CD4-positive, alpha-beta T cell (primary cell): Measurements from ENCODE around the gene RBSN. TPM values are rescaled to one million over a fixed set of nuclear protein-coding genes. Genes with fewer than 3 reads are reported as not detected.
A peak's percentile ranks its signal among the peaks of the same experiment; 100 is the strongest.

ENCODE experiments used
- ATAC-seq: fragments of 200-7000 bp; cut with Tn5 transposase; one replicate; pipeline ENCODE4 v1.10.0; 2022; ENCODE audit warnings: mild to moderate bottlenecking; ENCODE audit not compliant: poor library complexity
- CTCF ChIA-PET: fragments of 350-600 bp; sonication (Branson Sonifier 250); formaldehyde crosslinking; loops from one replicate; lab custom pipeline; 2021; ENCODE audit warnings: antibody characterized with exemption, inconsistent platforms; lab: Charles Lee
- POLR2A ChIA-PET: fragments of 350-600 bp; sonication (Branson Sonifier 250); formaldehyde crosslinking; loops from one replicate; lab custom pipeline; 2021; ENCODE audit warnings: antibody characterized with exemption, inconsistent platforms; lab: Charles Lee
- DNase-seq, 14 experiments: peaks; one replicate each; pipeline ENCODE4 v3.0.0-alpha.2; 2013 to 2020; ENCODE audit warnings: mixed read lengths in 2 of 14
- H3K27ac ChIP-seq, 2 donors: one replicate each; pipeline versions ENCODE4 v1.5.1 to v1.7.0; 2013; ENCODE audit warnings: low read length in 2 of 2, low read depth in 1 of 2, mild to moderate bottlenecking in 1 of 2
- H3K27me3 ChIP-seq, 2 experiments: 1 replicate in 1 of 2; 2 replicates in 1 of 2; pipeline versions ENCODE4 v1.6.1 to v1.7.0; 2013; ENCODE audit warnings: low read length in 2 of 2, control low read depth in 1 of 2, mild to moderate bottlenecking in 1 of 2, moderate library complexity in 1 of 2; ENCODE audit not compliant: insufficient read depth in 2 of 2, control insufficient read depth in 1 of 2
- H3K36me3 ChIP-seq: one replicate; pipeline ENCODE4 v1.6.1; 2013; ENCODE audit warnings: low read length, control low read depth; ENCODE audit not compliant: insufficient read depth
- H3K4me1 ChIP-seq: one replicate; pipeline ENCODE4 v1.6.1; 2013; ENCODE audit warnings: low read length, control low read depth; ENCODE audit not compliant: insufficient read depth
- H3K4me3 ChIP-seq: one replicate; pipeline ENCODE4 v1.5.1; 2013; ENCODE audit warnings: mild to moderate bottlenecking, low read length, moderate library complexity
- H3K9me3 ChIP-seq, 2 experiments: 1 replicate in 1 of 2; 2 replicates in 1 of 2; pipeline versions ENCODE4 v1.6.1 to v1.7.0; 2013; ENCODE audit warnings: low read length in 2 of 2, mild to moderate bottlenecking in 2 of 2, control low read depth in 1 of 2, moderate library complexity in 1 of 2; ENCODE audit not compliant: control insufficient read depth in 1 of 2, insufficient read depth in 1 of 2
- H3K27ac Mint-ChIP-seq: one replicate; pipeline ENCODE4 v1.8.0; 2020; ENCODE audit warnings: mixed read lengths
- H3K27me3 Mint-ChIP-seq: one replicate; pipeline ENCODE4 v1.8.0; 2021; ENCODE audit warnings: mixed read lengths
- H3K36me3 Mint-ChIP-seq: one replicate; pipeline ENCODE4 v1.8.0; 2021; ENCODE audit warnings: low read depth, mixed read lengths
- H3K4me1 Mint-ChIP-seq: one replicate; pipeline ENCODE4 v1.8.0; 2021; ENCODE audit warnings: low read depth, mixed read lengths
- H3K4me3 Mint-ChIP-seq: one replicate; pipeline ENCODE4 v1.8.0; 2020; ENCODE audit warnings: mild to moderate bottlenecking, mixed read lengths
- H3K9me3 Mint-ChIP-seq: one replicate; pipeline ENCODE4 v1.8.0; 2020; ENCODE audit warnings: mixed read lengths
- intact Hi-C, 2 experiments: fragments of 100-400 bp; cut with DNase I in 1 of 2; cut with micrococcal nuclease in 1 of 2; formaldehyde crosslinking; loops; one replicate each; pipeline versions ENCODE4 v1.15.1 to v1.9.0; 2023 to 2025; cut with DNase I, micrococcal nuclease
- total RNA-seq, 174 experiments: library from RNA in 2 of 174; stranded (reverse) in 2 of 174; gene quantifications; one replicate each; pipeline ENCODE4 v1.2.3 and lab custom pipeline; 2021 to 2026
- TF ChIP-seq, protein P1 (sequence below): fragments of 200-600 bp; IDR thresholded peaks from one replicate; pipeline ENCODE4 v1.8.0; 2022; ENCODE audit warnings: antibody characterized with exemption, mild to moderate bottlenecking

RBSN gene
- total RNA-seq, 2 experiments from 2014 or later, result 57.2 to 57.9 TPM

GRCh38 chr3:15064299-15064834 lies 34.6 kb downstream of the RBSN start:
- Histone ChIP-seq H3K27ac (peak overlapping the region; percentile 61 to 77), H3K4me3 (peak overlapping the region; percentile 88), H3K4me1 (peaks cover 32% of the 10 kb centered on the region), H3K27me3 (no peaks in the 10 kb centered on the region), H3K36me3 (peaks cover 3% of the 10 kb centered on the region), H3K9me3 (no peaks in the 10 kb centered on the region)
- TF ChIP-seq, protein P1, sequence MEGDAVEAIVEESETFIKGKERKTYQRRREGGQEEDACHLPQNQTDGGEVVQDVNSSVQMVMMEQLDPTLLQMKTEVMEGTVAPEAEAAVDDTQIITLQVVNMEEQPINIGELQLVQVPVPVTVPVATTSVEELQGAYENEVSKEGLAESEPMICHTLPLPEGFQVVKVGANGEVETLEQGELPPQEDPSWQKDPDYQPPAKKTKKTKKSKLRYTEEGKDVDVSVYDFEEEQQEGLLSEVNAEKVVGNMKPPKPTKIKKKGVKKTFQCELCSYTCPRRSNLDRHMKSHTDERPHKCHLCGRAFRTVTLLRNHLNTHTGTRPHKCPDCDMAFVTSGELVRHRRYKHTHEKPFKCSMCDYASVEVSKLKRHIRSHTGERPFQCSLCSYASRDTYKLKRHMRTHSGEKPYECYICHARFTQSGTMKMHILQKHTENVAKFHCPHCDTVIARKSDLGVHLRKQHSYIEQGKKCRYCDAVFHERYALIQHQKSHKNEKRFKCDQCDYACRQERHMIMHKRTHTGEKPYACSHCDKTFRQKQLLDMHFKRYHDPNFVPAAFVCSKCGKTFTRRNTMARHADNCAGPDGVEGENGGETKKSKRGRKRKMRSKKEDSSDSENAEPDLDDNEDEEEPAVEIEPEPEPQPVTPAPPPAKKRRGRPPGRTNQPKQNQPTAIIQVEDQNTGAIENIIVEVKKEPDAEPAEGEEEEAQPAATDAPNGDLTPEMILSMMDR, result no peak
- Mint-ChIP-seq H3K9me3 (no peaks in the 10 kb centered on the region), H3K27me3 (no peaks in the 10 kb centered on the region), H3K4me1 (peaks cover 32% of the 10 kb centered on the region), H3K4me3 (peak overlapping the region; percentile 98), H3K36me3 (peaks cover 27% of the 10 kb centered on the region), H3K27ac (peak overlapping the region; percentile 92)
- ATAC-seq (peak; percentile 11), DNase-seq (peak in 6 of 14 experiments; percentile 3 to 40 (median 14))
- CTCF ChIA-PET, result interaction anchor here (1.1 to 2.1 kb wide), 2 partner anchors 13 to 26 kb away, joined by 3 to 8 read pairs; no protein-coding TSS in a partner anchor
- POLR2A ChIA-PET, result interaction anchor here (0.7 to 2.8 kb wide), 13 partner anchors 9 to 889 kb away, joined by 3 to 31 read pairs (median 4); partner anchors contain the start of genes CAPN7, CCDC174, LSM3 and NR2C2
- intact Hi-C loops, result loop anchor here in 1 of 2 experiments (10.0 kb wide), 2 partner anchors 410 to 940 kb away; partner anchors contain the start of genes CCDC174, CHCHD4 and TMEM43

GRCh38 chr3:15063656-15064286 lies 35.2 kb downstream of the RBSN start:
- ATAC-seq (no peak), DNase-seq (no peak)
- Mint-ChIP-seq H3K4me3 (peak overlapping the region; percentile 98), H3K4me1 (peaks cover 32% of the 10 kb centered on the region), H3K36me3 (peaks cover 27% of the 10 kb centered on the region), H3K9me3 (no peaks in the 10 kb centered on the region), H3K27me3 (no peaks in the 10 kb centered on the region), H3K27ac (peak overlapping the region; percentile 92)
- intact Hi-C loops, result loop anchor here in 1 of 2 experiments (10.0 kb wide), 2 partner anchors 409 to 939 kb away; partner anchors contain the start of genes CCDC174, CHCHD4 and TMEM43
- peaks cover 32% of the 10 kb centered on the region for H3K4me1 ChIP-seq
- ChIA-PET POLR2A (interaction anchor here (1.1 to 2.8 kb wide), 4 partner anchors 36 to 885 kb away, joined by 3 to 31 read pairs (median 12); partner anchors contain the start of genes CCDC174, LSM3, RBSN and XPC), CTCF (interaction anchor here (2.1 kb wide), 1 partner anchor 13 kb away, joined by 8 read pairs; no protein-coding TSS in a partner anchor)
- TF ChIP-seq, protein P1, result no peak
- peaks cover 8% of the 10 kb centered on the region for H3K36me3 ChIP-seq
- peak overlapping the region; percentile 88 for H3K4me3 ChIP-seq
- H3K27ac ChIP-seq, result no peak overlapping the region
- no peaks in the 10 kb centered on the region for H3K9me3 ChIP-seq
- H3K27me3 ChIP-seq, result no peaks in the 10 kb centered on the region

GRCh38 chr3:15063238-15063637 lies 35.7 kb downstream of the RBSN start:
- Mint-ChIP-seq H3K4me1 (peaks cover 32% of the 10 kb centered on the region), H3K27ac (no peak overlapping the region), H3K36me3 (peaks cover 28% of the 10 kb centered on the region), H3K9me3 (no peaks in the 10 kb centered on the region), H3K27me3 (no peaks in the 10 kb centered on the region), H3K4me3 (peak overlapping the region; percentile 98)
- Histone ChIP-seq H3K36me3 (peaks cover 13% of the 10 kb centered on the region), H3K27ac (no peak overlapping the region), H3K27me3 (no peaks in the 10 kb centered on the region), H3K9me3 (no peaks in the 10 kb centered on the region), H3K4me3 (no peak overlapping the region), H3K4me1 (peaks cover 32% of the 10 kb centered on the region)
- ChIA-PET POLR2A (interaction anchor here (1.1 to 2.8 kb wide), 2 partner anchors 36 to 115 kb away, joined by 5 to 31 read pairs; partner anchors contain the start of gene RBSN), CTCF (no interaction called here)
- no peak for ATAC-seq
- no peak for DNase-seq
- intact Hi-C loops, result loop anchor here in 1 of 2 experiments (10.0 kb wide), 2 partner anchors 408 to 938 kb away; partner anchors contain the start of genes CCDC174, CHCHD4 and TMEM43
- TF ChIP-seq, protein P1, result no peak
